GM18507 (cell line): ENCODE data around the gene TERT.
"Not testable (repeated sequence)": the region's sequence is repeated elsewhere in the genome, so short reads cannot be mapped to it uniquely, and the experiment has no call there.

Experiments used
- DNase-seq: peaks from one replicate; pipeline ENCODE4 v3.0.0; 2011; ENCODE audit warnings: low read depth; ENCODE audit not compliant: insufficient read length; ENCODE audit errors: extremely low spot score
- FAIRE-seq: peaks from 2 replicates; lab custom pipeline; 2011; peaks lifted over from hg19 to GRCh38; lab: Jason Lieb, UNC

The TERT gene

GRCh38 chr5:1282131-1282992 lies 12.5 kb downstream of the TERT start:
- no peak for DNase-seq
- FAIRE-seq, result no peak

GRCh38 chr5:1281038-1281882 lies 13.6 kb downstream of the TERT start:
- FAIRE-seq, result no peak
- DNase-seq, result no peak

DNA sequence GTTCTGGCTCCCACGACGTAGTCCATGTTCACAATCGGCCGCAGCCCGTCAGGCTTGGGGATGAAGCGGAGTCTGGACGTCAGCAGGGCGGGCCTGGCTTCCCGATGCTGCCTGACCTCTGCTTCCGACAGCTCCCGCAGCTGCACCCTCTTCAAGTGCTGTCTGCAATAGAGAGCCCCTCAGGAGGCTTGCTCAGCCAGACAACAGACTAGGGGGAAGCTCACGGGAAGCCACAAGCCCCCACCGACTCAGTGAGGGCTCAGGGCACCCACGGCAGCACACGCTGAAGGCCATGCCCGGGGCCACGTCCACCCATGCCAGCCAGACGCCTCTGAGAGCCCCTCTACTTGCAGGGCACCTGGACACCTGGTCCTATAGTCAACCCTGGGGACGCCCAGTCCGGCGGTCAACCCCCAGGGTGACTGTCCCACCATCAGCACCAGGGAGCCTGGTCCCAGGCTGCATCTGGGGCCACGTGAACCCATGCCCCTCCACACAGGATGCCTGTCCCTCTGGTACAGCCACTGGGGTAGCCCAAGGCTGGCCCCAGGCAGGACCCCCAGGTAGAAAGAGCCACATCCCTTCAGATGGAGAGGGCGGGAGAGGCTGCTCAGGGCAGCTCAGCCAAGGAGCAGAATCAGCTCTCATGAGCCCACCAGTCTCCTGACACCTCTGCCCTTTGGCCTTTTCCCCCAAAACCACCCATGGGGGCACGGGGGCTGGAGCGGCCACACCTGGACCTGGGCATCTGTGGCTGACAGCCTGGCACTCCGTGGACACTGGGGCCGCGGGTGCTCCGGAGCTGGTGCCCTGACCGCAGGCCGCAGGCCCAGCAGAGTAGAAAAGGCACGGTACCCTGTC lies 14.5 kb downstream of the TERT start:
- no peak for DNase-seq
- FAIRE-seq, result no peak

GRCh38 chr5:1279443-1280151 lies 15.3 kb downstream of the TERT start:
- FAIRE-seq (no peak), DNase-seq (no peak)

DNA sequence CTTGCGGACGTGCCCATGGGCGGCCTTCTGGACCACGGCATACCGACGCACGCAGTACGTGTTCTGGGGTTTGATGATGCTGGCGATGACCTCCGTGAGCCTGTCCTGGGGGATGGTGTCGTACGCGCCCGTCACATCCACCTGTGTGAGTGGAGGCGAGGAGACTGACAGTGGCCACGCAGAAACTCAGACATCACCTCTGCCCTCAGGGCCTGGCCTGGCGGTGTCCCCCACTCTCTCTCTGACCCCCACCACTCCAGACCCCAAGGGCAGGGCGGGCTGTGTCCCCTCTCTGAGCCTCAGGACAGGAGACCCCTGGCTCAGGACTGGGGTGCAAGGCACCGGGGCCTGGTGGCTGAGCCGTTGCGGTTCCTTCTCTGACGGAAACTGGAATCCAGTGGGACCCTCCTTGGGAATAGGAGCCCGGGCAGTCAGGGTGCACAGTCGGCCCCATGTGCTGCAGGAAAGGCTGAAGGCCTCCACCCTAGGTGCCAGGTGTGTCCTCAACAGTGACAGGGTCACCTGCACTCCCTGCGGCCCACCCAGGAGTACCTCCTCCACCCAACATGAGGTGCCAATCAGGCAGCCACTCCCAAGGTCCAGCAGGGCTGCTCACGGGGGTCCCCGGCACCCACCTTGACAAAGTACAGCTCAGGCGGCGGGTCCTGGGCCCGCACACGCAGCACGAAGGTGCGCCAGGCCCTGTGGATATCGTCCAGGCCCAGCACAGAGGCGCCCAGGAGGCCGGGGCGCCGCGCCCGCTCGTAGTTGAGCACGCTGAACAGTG lies 16.0 kb downstream of the TERT start:
- FAIRE-seq (no peak), DNase-seq (no peak)

DNA sequence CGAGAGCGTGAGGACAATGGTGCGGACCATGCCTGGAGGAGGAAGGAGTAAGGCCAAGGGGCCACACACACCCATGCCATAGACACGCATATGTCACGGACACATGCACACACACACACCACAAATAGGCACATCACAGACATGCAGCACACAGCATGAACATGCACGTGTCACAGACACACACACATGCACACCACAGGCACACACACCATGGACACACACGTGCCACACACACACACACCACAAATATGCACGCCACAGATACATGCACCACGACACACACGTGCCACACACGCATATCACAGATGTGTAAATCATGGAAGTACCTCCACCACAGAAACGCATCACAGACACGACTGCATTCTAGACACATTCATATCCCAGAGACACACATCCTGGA lies 16.7 kb downstream of the TERT start:
- FAIRE-seq (no peak), DNase-seq (no peak)

DNA sequence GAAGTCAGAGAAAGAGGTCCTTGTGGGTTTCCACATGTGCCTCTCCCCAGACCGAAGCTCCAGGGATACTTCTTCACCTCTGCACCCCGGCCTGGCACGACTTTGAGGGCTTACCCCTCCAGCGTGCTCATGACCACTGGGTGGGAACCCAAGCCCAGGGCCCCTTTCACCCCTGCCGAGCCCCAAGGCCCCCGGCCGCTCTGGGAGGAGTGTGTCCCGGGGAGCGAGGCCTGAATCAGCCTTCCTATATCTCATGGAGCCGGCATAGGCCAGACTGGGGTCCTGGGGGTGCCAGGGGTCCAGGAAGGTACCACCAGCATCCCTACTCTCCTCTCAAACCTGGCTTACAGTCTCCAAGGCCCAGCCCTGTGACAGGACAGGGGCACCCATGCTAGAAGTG lies 17.1 kb downstream of the TERT start:
- DNase-seq, result no peak
- no peak for FAIRE-seq

GRCh38 chr5:1277331-1277730 lies 17.5 kb downstream of the TERT start:
- DNase-seq, result no peak
- no peak for FAIRE-seq

DNA sequence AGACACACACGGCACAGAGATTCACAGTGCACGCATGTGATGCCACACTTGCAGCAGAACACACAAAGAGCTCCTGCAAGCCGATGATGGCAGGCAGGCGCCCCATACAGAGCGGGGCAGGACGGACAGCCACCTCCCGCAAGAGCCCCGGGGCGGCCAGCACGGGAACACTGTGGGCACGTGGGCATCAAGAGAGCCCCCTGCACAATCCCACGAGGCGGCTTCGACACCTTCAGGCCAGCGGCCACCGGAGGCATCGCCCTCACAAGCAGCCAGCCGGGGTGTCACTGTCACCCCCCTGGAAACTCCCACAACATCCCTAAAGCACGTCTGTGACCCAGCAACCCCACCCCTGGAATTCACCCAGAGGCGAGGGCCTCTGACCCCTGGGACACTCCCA lies 17.9 kb downstream of the TERT start:
- FAIRE-seq (no peak), DNase-seq (no peak)

DNA sequence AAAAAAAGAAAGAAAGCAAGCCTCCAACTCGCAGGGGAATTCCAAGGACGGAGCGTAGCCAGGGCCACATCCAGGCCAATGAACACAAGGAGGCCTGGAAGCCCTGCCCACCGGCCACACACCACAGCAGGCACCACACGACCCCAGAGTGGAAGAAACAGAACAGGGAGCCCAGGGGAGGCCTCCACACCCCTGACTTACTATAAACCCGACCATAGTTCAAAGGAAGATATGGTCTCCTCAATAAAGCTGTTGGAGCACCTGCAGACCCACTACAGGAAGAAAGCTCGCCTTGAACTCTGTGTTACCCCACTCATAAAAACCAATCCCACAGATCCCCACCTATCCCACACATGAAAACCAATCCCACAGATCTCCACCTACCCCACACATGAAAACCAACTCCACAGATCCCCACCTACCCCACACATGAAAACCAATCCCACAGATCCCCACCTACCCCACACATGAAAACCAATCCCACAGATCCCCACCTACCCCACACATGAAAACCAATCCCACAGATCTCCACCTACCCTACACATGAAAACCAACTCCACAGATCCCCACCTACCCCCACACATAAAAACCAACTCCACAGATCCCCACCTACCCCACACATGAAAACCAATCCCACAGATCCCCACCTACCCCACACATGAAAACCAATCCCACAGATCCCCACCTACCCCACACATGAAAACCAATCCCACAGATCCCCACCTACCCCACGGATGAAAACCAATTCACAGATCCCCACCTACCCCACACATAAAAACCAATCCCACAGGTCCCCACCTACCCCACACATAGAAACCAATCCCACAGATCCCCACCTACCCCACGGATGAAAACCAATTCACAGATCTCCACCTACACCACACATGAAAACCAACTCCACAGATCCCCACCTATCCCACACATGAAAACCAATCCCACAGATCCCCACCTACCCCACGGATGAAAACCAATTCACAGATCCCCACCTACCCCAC lies 19.2 kb downstream of the TERT start:
- DNase-seq, FAIRE-seq: not testable (repeated sequence)

DNA sequence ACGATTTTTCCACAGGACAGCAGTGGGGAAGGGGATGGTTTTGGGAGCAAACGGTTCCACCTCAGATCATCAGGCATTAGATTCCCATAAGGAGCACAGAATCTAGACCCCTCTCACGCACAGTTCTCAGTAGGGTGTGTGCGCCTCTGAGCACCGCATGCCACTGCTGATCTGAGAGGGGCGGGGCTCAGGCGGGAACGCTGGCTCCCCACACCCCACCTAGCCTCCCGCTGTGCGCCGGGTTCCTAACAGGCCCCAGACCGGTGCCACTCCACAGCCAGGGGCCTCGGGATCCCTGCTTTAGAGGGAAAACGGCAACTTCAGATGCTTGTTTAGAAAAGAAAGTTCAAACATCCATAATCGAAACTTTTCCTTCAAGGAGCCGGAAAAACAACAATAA lies 20.4 kb downstream of the TERT start:
- DNase-seq (no peak), FAIRE-seq (no peak)

- DNase-seq (no peak), FAIRE-seq (no peak)
Observed at GRCh38 chr5:1273745-1274144, 21.1 kb downstream of the TERT start.

- no peak for FAIRE-seq
- no peak for DNase-seq
Observed at GRCh38 chr5:1272201-1272600, 22.7 kb downstream of the TERT start.

- FAIRE-seq (no peak), DNase-seq (no peak)
Observed at GRCh38 chr5:1270933-1271914, 23.6 kb downstream of the TERT start.

DNA sequence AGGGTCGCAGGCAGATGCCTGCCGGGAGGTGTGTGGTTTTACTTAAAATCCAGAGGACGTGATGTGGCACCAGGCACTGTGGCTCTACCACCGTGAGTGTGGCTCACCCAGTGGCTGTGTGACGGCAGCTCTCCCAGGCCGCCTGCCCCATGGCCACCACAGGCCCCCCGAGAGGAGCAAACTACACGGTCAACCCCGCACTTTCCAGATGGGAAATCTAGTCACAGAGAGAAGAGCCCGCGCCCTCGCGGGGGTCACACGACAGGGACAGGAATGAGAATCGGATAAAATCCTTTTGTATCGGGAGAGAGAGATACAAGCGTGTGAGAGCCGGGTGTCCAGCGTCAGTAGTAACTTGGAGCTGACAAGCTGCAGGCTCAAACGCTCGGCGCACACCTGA lies 24.4 kb downstream of the TERT start:
- DNase-seq, result no peak
- no peak for FAIRE-seq

DNA sequence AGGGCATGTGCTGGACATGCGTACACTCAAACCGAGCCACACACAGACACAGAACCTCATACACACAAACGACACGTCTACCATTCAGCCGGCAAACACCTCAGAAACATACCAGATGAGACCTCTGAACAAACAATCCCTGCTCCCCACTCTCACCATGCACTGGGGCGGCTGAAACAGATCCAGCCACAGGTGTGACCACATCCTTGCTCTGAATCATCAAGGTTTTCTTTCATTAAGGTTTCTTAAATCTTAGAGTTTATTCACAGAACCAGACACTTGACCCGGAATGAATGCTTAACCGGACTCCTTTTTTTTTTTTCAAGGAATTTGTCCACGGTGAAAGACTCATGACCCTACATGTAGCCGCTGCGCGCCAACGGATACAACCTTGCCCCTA lies 26.2 kb downstream of the TERT start:
- DNase-seq, result no peak
- no peak for FAIRE-seq
